GM18508 (cell line): ENCODE measurements around the gene AKAP10.
A peak's percentile ranks its signal among the peaks of the same experiment; 100 is the strongest.
"Not testable (repeated sequence)": the region's sequence is repeated elsewhere in the genome, so short reads cannot be mapped to it uniquely, and the experiment has no call there.

Experiments
- ATAC-seq: cut with Tn5 transposase; IDR thresholded peaks from one replicate; pipeline ENCODE4 v1.9.1; 2021; ENCODE audit warnings: moderate number of reproducible peaks; ENCODE audit not compliant: insufficient read depth, unreplicated experiment

Gene AKAP10

DNA sequence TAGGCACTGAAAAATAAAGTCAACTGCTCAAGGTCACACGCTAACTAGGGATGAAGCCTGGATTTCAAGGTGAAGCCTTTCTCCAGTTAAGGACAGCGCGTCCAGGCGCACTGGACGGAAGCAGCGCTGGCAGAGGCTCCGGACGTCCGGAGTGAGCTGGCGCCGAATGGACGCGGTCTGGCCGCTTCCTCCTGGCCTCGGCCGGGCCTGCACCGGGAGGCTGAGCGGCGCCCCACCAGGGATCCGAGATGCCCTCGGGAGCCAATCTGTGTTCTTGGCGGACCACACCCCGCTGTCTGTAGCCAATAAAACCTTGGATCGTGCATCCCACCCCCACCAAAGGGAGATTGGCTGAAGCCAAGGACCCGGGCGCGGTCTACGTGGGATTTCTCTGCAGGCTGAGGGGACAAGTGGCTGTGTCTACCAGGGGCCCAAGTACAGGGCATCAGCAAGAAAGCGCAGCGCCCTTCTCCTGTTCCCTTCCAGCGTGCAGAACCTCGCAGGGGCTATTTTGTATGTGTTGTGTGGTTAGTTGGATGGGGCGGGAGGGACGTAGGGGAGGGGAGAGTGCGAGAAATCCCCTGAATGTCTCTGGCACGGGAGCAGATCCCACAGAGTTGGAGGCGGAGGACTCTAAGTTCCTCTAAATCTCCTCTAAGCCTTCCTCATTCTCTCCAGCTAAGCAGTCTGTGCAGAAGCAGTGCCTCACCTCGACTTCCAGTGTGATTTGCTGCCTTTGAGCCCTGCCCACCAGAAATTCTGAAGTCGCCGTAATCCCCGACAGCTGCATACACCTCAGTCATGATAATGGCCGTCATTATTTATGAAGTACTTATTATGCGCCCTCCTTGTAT lies 2.5 kb upstream of the AKAP10 start:
- ATAC-seq = no peak

DNA sequence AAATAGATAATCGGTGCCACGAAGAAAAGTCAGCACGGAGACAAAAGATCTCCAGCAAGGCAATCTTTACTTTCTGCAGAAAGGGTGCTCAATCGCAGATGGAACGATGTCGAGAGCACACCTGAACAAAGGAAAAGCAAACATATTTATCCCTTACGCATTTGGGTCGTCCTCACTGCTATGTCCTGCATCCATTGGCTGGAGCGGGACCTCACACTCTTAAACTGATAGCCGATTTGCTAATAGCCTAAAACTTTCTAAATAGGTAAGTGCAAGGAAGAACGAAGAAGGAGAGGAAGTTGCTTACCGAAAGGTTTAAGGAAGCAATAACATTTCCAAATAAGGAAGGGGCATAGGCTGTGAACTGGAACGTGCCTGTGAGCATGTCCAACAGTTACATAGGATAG lies 1.2 kb upstream of the AKAP10 start:
- ATAC-seq = no peak

DNA sequence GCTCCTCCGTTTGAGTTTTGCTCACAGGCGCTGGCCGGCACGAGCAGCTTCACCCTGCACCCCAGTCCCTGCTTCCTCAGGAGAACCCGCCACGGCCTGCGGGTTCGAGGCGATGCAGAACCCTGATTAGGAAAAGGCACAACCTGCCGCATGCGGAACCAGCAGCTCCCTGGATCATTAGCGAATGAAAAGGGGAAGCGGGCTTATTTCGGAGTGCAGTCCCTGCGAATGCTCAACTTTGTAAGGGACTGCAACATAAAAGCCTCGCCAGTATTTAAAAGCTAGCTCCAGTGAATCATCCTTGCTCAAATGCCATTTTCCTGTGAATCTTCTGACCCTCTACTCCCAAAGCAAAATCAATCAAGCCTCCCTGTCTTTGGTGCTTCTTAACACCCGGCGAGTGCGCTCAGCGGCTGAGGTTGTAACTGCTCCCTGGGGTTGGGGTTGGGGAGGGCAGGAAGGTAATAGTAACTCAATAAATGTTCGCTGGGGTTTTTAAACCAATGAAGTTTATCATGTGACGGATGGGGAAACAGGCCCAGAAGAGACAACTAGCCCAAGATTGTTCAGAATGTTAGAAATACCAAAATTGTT lies 678 bp upstream of the AKAP10 start:
- ATAC-seq = peak; percentile 17

DNA sequence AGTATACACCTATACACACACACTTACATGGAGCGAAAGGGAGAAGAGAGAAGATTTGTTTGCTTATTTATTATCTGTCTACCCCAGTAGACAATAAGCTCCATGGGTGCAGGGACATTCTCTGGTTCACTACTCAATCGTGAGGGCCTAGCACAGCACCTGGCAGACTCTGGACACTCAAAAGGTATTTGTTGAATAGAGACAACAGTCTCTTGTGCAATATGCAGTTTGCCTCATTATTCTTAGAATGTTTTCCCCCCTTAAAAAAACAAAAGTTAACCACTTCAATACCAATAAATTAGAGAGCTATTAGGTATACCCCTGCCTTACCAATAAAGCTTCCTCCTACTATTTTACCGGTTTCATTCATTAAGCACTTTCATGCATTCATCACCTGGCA lies 2.0 kb downstream of the AKAP10 start:
- ATAC-seq = no peak

DNA sequence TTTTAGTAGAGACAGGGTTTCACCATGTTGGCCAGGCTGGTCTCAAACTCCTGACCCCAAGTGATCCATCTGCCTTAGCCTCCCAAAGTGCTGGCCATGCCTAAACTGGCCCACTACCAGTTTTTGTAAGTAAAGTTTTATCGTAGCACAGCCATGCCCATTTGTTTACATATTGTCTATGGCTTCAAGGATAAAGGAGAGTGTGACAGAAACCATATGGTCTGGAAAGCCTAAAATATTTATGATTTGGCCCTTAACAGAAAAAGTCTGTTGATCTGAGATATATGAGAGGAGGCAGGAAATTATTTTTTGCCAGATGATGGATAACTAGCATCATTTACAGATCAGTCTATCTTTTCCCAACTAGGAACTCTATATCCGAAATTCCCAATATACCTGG lies 4.5 kb downstream of the AKAP10 start:
- ATAC-seq = no peak

DNA sequence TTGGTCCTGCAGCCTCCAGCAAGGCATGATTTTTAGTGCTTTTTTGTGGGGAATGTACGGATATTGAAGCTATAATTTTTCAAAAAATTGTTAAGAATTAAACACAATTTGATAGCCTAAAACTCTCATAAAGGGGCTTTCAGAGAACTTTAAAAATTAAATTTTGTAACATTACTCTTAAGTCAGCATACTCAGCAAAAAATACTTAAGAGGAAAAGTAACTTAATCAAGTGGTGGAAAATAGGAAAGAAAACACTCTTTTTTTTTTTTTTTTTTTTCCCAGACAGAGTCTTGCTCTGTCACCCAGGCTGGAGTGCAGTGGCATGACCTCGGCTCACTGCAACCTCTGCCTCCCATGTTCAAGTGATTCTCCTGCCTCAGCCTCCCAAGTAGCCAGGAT lies 14.7 kb downstream of the AKAP10 start:
- ATAC-seq = not testable (repeated sequence)

- no peak for ATAC-seq
Observed at GRCh38 chr17:19958023-19958422, 19.6 kb downstream of the AKAP10 start.

GRCh38 chr17:19955099-19955498 lies 22.5 kb downstream of the AKAP10 start:
- no peak for ATAC-seq

- ATAC-seq = not testable (repeated sequence)
Observed at GRCh38 chr17:19951411-19951810, 26.2 kb downstream of the AKAP10 start.

DNA sequence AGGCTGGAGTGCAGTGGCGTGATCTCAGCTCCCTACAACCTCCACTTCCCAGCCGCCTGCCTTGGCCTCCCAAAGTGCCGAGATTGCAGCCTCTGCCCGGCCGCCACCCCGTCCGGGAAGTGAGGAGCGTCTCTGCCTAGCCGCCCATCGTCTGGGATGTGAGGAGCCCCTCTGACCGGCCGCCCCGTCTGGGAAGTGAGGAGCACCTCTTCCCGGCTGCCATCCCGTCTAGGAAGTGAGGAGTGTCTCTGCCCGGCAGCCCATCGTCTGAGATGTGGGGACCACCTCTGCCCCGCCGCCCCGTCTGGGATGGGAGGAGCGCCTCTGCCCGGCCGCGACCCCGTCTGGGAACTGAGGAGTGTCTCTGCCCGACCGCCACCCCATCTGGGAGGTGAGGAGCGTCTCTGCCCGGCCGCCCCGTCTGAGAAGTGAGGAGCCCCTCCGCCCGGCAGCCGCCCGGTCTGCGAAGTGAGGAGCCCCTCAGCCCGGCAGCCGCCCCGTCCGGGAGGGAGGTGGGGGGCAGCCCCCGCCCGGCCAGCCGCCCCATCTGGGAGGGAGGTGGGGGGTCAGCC lies 26.9 kb downstream of the AKAP10 start:
- not testable (repeated sequence) for ATAC-seq

DNA sequence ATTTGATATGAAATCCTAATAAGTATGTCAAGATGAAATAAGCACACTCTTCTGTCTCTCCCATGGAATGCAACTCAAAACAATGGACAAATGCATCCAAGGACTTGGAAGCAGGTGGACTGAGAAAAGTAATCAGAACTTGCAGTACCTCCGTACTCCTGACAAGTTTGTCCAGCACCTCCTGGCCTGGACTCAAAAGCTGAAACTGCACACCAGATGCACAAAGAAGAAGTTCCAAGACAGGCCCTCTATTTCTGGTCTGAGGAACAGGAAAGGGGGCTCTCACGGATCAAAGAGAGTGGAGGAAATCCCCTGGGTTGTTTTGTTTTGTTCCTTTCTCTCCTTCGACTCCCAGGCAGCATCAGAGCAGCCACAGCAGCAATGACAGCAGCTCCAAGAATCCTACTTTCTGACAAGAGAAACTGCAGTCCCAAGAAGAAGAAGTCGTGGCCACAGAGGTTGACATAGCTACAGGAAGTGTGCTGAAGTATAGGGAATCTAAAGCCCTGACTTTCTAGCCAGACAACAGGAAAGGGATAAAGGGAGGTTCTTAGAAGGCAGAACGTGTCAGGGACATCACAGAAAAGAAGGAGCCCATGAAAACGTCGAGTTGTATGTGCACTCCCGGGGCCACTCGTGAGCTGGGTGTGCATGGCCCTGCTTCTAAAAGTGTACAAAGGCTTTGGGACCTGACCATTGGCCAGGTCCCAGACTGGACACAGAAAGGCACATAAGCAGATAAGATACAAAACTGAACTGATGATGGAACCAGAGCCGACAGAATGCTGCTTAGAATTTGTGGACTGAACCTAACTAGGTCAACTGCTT lies 29.3 kb downstream of the AKAP10 start:
- no peak for ATAC-seq

GRCh38 chr17:19946921-19947320 lies 30.7 kb downstream of the AKAP10 start:
- no peak for ATAC-seq

DNA sequence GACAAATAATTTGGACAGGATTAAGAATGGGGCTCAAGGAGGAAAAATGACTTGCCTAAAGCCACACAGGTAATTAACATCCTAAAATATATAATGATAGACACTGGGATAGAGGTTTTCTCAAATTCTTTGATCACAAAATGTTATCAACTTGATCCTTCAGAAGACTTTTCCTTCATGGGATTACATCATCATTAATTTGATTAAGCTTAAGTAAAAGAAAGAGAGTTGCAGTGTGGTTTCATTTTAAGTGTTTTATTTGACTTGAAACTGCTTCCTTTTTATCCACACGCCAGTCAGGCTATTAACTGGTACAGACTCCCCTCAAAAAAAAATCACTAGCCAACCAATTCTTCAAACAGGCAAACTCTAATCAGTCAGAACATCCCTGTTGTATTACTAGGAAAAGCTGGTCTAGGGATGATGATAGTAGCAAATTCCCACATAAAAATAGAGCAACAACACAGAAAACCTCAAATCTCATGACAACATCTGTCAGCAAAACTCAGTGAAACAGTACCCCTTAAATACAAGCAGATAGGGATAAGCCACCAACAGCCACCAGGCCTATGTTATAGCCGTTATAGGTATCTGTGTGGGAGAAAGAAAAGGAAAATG lies 32.5 kb downstream of the AKAP10 start:
- ATAC-seq = no peak

DNA sequence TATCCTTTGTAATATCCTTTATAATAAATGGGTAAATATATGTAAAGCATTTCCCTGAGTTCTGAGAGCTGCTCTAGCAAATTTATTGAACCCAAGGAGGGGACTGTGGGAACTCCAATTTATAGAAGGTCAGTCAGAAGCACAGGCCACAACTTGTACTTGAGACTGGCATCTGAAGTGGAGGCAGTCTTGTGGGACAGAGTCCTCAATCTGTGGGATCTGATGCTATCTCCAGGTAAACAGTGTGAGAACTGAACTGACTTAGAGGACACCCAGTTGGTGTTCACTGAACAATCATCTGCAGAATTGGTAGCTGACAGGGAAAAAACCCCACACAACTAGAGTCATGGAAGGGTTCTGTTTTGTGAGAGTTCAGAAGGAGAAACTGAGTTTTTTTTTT lies 34.0 kb downstream of the AKAP10 start:
- ATAC-seq = no peak

GRCh38 chr17:19943026-19943425 lies 34.6 kb downstream of the AKAP10 start:
- no peak for ATAC-seq

DNA sequence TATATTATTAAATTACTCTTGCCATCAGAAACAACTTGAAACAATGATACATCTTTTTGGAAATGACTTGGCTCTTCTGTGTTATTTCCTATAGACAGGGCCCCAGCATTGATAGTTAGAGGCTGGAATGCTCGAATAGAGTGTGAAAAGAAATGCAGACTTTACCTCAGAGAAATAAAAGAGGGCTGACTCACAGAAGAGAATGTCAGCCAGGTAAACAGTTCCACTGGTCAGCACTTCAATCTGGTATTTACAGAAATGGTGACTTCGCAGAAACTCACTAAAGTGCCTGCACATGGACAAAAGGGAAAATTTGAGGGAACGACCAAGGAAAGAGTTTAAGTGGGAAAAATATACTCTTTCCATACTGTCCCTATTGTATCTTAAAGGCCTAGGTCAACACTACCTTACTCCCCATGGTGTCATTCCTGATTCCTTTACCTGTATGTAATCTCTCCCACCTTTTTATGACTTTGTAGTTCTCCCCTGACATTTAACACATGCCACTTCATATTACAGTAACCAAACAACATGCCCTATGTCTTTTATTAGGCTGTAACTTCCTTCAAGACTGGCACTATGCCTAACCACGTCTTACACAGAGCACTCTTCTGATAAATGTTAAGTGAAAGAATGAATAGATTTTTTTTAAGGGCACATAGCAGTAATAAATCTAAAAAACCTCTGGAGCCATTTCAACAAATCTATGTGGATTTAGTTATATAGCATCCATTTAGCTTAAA lies 36.7 kb downstream of the AKAP10 start:
- ATAC-seq = no peak

GRCh38 chr17:19939993-19940721 lies 37.5 kb downstream of the AKAP10 start:
- ATAC-seq = no peak

GRCh38 chr17:19938736-19939135 lies 38.9 kb downstream of the AKAP10 start:
- no peak for ATAC-seq

DNA sequence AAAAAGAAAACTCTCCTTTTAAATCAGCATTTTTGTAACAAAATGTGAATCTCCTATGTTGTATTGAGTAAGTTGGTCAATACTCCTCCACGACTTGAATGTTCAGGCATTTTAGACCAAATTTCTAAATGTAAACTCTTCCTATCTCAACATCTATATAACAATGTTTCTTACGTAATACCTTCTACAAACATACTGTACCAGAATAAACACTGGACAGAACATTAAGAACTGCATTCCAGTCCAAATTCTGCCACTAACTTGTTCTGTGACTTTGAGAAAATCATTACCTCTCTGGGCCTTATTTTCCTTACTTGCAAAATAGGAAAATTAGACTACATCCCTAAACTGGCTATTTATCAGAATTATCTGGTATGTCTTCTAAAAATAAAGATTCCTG lies 40.1 kb downstream of the AKAP10 start:
- no peak for ATAC-seq
